HG03457 (cell line): ENCODE results near the gene CCND2.

Experiments
- ATAC-seq: cut with Tn5 transposase; IDR thresholded peaks from one replicate; pipeline ENCODE4 v1.9.1; 2021; ENCODE audit warnings: moderate number of reproducible peaks; ENCODE audit not compliant: unreplicated experiment

Gene CCND2

DNA sequence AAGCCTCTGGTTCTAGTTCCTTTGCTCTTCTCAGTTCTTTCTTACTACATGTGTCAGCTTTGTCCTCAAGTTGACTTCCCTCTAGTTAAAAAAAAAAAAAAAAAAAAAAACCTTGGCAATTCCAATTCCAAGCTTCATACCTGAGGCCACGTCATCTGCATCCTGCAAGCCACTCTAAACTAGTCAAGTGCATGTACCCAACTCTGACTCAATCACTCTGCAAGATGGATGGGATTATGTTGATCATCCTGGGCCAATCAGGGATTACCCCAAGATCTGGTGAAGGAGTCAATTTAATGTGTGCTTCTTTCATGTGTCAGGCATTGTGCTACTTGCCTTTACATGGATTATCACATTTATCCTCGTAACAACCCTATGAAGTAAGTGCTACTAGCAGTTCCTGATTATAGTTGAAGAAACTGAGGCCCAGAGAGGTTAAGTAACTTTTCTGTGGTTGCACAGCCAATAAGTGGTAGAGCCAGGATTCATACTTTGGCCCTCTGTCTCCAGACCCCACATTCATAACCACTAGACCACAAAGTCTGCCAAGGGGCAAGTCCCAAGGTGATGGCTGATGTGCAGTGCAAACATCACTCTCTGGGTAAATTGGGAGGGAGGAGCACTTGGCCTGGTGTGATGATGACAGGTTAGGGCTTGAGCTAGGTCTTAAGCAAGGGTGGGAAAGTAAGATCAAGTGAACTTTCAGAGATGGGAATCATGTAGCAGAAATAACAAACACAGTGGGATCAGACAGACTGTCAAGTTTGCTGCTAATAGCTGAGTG is 17.3 kb upstream of the CCND2 start:
- ATAC-seq, result no peak

DNA sequence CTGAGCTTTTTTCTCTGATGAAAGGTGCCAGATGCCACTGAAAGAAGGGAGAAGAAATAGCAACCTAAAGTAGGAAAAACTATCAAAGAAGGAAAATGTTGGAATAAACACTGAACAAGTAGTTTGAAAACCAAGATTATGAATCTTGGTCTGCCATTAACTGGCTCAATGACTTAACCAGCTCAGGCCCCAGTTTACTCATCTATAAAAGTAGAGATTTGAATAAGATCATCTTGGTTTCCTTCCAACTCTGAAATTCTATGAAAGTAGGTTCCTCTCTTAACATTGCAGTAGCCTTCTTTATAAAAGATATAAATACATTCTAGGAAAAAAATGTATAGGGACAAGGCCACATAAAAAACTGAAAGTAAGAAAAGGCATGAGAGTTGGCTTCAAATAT is 16.1 kb upstream of the CCND2 start:
- no peak for ATAC-seq

DNA sequence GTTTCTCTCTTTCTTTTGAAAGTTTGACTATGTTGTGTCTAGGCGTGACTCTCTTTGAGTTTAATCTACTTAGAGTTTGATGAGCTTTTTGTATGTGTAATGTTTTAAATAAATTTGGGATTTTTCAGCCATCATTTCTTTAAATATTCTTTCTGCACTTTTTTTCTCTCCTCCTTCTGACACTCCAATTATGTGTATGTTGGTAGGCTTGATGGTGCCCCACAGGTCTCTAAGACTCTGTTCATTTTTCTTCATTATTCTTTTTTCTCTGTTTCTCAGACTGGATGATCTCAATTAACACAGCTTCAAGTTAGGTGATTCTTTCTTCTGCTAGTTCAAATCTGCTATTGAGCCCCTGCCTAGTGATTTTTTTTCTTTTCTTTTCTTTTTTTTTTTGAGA is 14.5 kb upstream of the CCND2 start:
- ATAC-seq, result no peak

- no peak for ATAC-seq
These were observed 11.9 kb upstream of the CCND2 start for GRCh38 chr12:4261655-4262054.

DNA sequence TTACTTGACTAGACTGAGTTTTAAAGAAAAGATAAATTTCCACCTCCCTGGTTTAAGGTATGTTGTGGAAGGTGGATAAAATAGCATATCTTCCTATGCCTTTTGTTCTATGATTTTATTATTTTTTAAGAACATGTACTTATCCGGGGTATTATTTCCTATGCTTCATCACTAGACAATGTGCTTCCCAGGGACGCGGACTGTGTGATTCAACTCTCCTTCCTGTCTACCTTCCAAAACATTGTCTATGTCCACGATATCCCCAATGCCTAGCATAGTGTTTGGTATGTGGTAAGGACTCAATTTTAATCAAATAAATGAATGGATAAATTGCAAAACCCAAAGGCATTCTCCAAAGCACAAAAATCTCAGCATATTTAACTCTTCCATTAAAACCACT is 8.3 kb upstream of the CCND2 start:
- ATAC-seq, result no peak

- no peak for ATAC-seq
These were observed 6.6 kb upstream of the CCND2 start for GRCh38 chr12:4266990-4267389.

DNA sequence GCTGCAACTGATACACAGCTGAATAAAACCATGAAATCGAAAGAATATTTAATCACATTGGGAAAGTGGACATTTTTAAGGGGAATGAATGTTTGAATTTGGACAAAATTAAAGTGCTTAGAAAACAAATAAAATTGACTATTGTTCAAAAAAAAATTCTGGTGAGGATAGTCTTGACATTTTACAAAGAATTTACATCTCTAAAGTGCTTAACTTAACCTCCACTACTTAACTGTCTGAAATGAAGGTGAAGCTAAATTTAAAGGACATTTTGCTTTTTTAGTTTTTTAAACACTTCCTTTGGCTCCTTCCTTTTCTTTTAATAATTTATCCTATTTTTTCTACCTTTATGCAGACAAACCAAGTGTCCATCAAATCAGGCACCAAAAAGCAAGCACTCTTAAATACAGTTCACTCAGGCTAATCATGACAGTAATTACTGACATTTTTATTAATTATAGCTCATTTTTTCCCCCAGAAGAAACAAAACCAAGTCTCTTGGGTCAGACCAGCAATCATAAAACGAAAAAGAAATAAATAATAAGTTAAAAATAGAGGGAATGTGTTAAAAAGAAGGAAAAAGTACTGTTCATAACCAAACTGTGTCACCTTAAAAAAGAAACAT is 5.7 kb upstream of the CCND2 start:
- ATAC-seq, result no peak

DNA sequence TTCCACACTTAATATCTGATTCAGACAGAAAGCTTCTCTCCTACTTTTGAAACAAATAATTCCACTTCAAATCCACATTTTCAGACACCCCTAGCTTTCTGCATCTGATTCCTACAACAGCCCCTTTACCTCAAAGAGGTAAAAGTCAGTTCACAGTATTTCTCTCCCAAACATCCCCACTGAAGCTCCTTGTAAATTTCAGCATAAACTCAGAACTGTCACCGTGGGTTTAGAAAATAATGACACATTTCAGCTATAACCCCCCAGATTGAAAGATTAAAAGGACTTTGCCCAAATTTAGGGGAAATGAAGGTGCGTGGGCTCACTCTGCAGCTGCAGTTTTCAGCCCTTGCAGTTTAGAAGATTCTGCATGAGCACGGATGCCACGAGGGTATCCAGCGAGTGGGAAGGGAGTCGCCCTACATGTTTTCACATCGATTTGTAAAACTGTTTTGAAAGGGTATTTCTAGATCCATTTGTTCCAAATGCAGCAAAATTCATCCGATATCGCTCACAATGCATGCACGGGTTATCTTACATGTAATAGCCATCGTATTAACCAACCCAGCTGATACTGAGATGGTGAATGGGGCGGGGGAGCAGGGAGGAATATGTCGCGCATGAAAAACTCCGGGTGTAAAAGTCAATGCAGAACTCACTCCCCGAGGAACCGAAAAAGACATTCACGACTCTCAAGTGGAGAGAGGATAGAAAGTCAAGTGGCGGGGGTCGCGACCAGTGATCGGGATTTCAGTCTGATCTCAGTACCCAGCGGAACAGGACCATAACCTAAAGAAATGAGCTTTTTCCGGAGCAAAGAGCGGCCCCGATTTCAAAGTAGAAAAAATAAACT is 5.0 kb upstream of the CCND2 start:
- no peak for ATAC-seq

GRCh38 chr12:4269279-4269991 is 4.1 kb upstream of the CCND2 start:
- no peak for ATAC-seq

DNA sequence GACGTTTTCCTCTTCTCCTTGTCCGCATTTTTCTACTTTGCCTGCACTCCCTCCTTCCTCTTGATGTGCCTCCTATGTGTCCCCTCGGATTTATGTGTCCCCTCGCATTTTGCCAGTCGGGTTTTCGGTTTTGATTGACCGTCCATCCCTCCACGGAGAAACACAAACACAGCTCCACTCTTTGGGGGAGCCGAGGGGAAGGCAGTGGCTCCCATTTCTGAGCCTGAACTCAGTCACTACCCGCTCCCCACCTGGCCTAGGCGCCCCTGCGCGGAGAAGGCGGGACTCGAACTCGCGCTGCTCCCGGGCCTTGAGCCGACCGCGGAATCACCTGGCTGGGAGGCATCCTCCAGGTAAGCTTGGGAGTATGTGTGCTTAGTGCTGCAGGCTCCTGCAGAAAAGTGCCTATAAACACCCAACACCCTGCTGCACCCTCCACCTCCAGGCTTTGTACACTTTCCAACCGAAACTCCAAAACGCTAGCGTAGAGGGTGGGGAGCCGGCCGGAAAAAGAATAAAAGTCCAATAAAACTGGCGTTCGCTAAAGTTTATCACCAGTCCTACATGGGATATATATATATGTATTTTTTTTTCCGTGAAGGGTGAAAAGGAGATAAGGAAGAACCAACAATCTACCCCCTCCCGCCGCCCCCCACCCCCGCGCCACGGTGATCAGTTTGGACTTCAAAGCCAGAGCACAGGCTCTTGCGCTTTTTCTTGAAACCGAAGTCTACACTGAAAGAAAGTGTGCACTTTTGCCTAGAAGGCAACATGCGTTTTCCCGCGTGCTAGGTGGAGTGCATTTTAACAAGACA is 3.3 kb upstream of the CCND2 start:
- ATAC-seq, result no peak

GRCh38 chr12:4270831-4271716 is 2.5 kb upstream of the CCND2 start:
- no peak for ATAC-seq

DNA sequence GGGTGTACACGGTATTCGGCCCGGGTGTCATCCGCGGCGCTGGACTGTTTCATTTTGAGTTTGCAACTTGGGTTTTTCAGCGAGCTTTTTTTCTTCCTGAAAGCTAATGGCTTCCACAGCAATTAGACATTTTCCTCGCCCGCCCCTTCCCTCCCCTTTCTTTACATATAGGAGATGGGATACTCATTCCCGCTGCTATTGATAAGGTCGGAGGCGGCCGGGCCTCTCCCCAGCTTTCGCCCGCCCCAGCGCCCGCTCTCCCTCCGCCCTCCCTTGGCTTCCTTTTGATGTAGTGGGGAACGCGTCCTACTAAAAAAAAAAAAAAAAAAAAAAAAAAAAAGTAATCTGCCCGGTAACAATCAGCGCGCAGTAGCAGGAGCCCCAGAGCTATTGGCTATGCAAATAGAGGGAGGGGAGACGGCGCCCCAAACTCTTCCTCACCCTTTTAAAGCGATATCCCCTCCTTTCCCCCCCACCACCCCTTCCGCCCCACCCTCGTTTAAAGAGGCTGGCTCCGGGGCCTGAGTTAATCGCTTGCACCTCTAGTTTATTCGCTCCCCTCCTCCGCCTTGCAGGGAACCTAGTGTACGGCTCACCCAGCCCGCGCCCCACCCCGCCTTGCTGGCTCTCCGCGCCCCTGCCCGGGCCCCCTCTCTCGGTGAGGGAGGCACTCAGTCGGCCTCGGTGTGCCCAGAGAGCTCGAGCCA is 1.7 kb upstream of the CCND2 start:
- peak; percentile 23 for ATAC-seq

GRCh38 chr12:4272424-4273272 is 914 bp upstream of the CCND2 start:
- no peak for ATAC-seq

DNA sequence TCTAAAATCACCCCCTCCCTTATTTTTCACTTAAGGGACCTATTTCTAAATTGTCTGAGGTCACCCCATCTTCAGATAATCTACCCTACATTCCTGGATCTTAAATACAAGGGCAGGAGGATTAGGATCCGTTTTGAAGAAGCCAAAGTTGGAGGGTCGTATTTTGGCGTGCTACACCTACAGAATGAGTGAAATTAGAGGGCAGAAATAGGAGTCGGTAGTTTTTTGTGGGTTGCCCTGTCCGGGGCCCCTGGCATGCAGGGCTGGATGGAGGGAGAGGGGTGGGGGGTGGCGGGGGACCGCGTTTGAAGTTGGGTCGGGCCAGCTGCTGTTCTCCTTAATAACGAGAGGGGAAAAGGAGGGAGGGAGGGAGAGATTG is 300 bp upstream of the CCND2 start:
- no peak for ATAC-seq

DNA sequence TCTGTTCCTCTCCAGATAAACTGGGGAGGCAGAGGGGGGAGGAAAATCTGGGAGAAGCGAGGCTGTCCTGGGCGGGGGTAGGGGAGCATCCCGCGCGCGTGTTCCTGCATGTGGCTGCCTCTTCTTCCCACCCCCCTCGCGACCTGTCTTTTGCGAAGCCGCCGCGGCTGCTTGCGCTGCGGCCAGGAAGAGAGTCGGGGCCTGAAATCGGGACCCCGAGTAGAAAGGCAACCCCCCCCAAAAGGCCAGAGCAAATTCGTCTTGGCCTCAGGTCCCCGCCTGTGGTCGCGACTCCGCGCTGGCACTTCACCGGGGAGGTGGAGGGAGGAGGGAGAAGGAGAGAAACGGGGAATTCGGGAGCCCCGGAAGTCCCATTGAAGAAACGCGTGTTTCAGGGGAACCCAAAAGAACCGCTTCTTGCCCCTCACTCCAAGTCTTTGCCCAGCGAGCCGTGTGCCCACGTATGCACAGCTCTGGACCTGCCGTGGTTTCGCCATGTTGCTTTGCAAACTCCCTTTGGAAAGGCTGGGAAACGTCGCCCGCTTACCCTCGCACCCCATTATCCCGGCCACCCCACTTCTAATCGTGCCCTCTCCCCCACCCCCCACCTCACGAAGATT is 944 bp downstream of the CCND2 start:
- ATAC-seq, result no peak

DNA sequence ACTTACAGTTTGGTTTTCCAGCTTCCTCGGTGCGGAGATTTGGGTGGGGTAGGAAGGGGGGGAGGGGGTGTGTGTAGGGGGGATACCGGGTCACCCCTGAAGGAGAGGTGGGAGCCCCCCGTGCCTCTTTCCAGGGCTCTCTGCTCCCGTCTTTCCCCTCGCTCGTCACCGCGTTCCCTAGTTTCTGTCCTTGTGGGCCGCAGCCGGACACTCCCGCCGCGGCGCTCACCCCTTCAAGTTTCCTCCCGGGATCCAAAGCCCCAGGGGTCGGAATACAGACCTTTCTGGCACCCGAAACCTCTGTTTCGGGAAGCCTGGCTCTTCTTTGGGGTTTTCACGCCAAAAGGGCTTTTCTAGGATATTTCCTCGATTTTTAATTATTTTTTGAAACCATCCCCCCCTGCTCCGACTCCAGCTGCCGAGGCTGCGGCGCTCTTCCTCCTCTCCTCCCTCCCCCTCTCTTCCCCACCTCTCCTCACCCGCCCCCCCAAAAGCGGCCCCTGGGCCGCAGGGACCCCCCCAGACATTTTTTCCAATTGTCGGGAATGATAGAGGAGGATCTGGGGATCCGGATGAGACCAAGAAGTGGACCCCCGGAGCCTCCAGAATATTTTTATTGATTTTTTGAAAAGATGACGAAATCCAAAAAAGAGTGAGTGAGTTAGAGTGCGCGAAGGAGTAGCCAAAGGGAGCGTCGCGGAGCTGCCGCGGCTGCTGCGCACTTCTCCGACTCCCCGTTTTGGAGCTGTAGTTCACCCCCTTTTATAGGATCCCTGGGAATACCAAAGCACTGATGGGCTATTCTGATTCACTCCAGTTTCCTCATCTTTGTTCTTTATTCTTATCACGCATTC is 1.7 kb downstream of the CCND2 start:
- no peak for ATAC-seq
